HCT116 (cell line): ENCODE measurements around the gene RBM12. TPM values are rescaled to one million over a fixed set of nuclear protein-coding genes. Genes with fewer than 3 reads are reported as not detected.

Experiments used
- ATAC-seq: fragments of 200-7000 bp; cut with Tn5 transposase; 2 replicates; pipeline ENCODE4 v1.9.1; 2020; ENCODE audit warnings: mild to moderate bottlenecking, moderate library complexity
- BruUV-seq: library from RNA; stranded (reverse); fragments of 400-500 nt; replicated peaks from 2 replicates; lab custom pipeline; 2021; lab: Mats Ljungman, UMichigan
- CTCF ChIA-PET: fragments of 300-600 bp; sonication (Branson Sonifier 250); formaldehyde crosslinking; loops from one replicate; lab custom pipeline; 2021; ENCODE audit warnings: antibody characterized with exemption; lab: Charles Lee
- POLR2A ChIA-PET: fragments of 300-600, 350-600 bp; sonication (Branson Sonifier 250); formaldehyde crosslinking; loops from one replicate; lab custom pipeline; 2021; ENCODE audit warnings: antibody characterized with exemption; lab: Charles Lee
- RAD21 ChIA-PET, 2 experiments: fragments of 300-600 bp; sonication (Branson Sonifier 250); formaldehyde crosslinking; loops; one replicate each; lab custom pipeline; 2023; ENCODE audit warnings: low total read pairs in 2 of 2; ENCODE audit not compliant: uncharacterized antibody in 2 of 2, unreplicated experiment in 2 of 2, low non-redundant PET in 1 of 2; lab: Charles Lee
- DNase-seq: peaks from one replicate; pipeline ENCODE4 v3.0.0-alpha.2; 2010; ENCODE audit warnings: low read depth, low spot score
- H2AFZ ChIP-seq: fragments of 200-600 bp; shearing (Covaris generic), sonication (generic); 2 replicates; pipeline ENCODE4 v1.6.1; 2017; ENCODE audit warnings: low read depth, mixed run types, mixed read lengths, antibody characterized with exemption, low read length; ENCODE audit not compliant: poor library complexity, severe bottlenecking
- H3K27ac ChIP-seq: 2 replicates; pipeline ENCODE4 v1.5.1; 2012; ENCODE audit warnings: low read depth, low read length
- H3K27me3 ChIP-seq: fragments of 200-600 bp; sonication (generic); 2 replicates; pipeline ENCODE4 v1.6.1; 2016; ENCODE audit warnings: mixed run types, low read length, mixed read lengths; ENCODE audit not compliant: insufficient read depth
- H3K36me3 ChIP-seq, 2 experiments: fragments of 200-500 bp in 1 of 2; fragments of 200-600 bp in 1 of 2; sonication (Bioruptor generic) in 1 of 2; sonication (generic) in 1 of 2; 2 replicates each; pipeline versions ENCODE4 v1.5.1 to v1.6.1; 2014 to 2016; ENCODE audit warnings: low read length in 2 of 2, inconsistent platforms in 1 of 2, mixed read lengths in 1 of 2, mixed run types in 1 of 2; ENCODE audit not compliant: insufficient read depth in 2 of 2, control insufficient read depth in 1 of 2
- H3K4me1 ChIP-seq, 2 experiments: fragments of 200-600 bp in 1 of 2; sonication (generic) in 1 of 2; 2 replicates each; pipeline versions ENCODE4 v1.5.1 to v1.6.1; 2012 to 2017; ENCODE audit warnings: low read length in 2 of 2, inconsistent platforms in 1 of 2, mild to moderate bottlenecking in 1 of 2, mixed read lengths in 1 of 2, mixed run types in 1 of 2, moderate library complexity in 1 of 2; ENCODE audit not compliant: insufficient read depth in 2 of 2, control insufficient read depth in 1 of 2
- H3K4me2 ChIP-seq: fragments of 200-600 bp; sonication (generic); 2 replicates; pipeline ENCODE4 v1.6.1; 2017; ENCODE audit warnings: mixed run types, low read length, mixed read lengths
- H3K4me3 ChIP-seq, 2 experiments: fragments of 200-600 bp in 1 of 2; sonication (generic) in 1 of 2; replicated peaks in 1 of 2; 2 replicates each; pipeline ENCODE4 v1.5.1; 2011 to 2016; ENCODE audit warnings: low read length in 2 of 2, control low read depth in 1 of 2, low read depth in 1 of 2, mild to moderate bottlenecking in 1 of 2, mixed read lengths in 1 of 2, mixed run types in 1 of 2
- H3K79me2 ChIP-seq: fragments of 200-600 bp; sonication (generic); 2 replicates; pipeline ENCODE4 v1.6.1; 2017; ENCODE audit warnings: mild to moderate bottlenecking, mixed run types, low read length, moderate library complexity, mixed read lengths; ENCODE audit not compliant: insufficient read depth
- H3K9ac ChIP-seq: fragments of 200-600 bp; sonication (generic); 2 replicates; pipeline ENCODE4 v1.6.1; 2016; ENCODE audit warnings: low read length, mixed read lengths
- H3K9me2 ChIP-seq: fragments of 200-600 bp; sonication (generic), shearing (Covaris generic); 2 replicates; pipeline ENCODE4 v1.6.1; 2017; ENCODE audit warnings: mixed run types, mild to moderate bottlenecking, moderate library complexity; ENCODE audit not compliant: insufficient read depth
- H3K9me3 ChIP-seq, 2 experiments: fragments of 200-500 bp in 1 of 2; fragments of 200-600 bp in 1 of 2; sonication (Bioruptor generic) in 1 of 2; sonication (generic) in 1 of 2; 2 replicates each; pipeline ENCODE4 v1.6.1; 2014 to 2017; ENCODE audit warnings: low read length in 2 of 2, mixed read lengths in 2 of 2, inconsistent platforms in 1 of 2, low read depth in 1 of 2, mild to moderate bottlenecking in 1 of 2, mixed run types in 1 of 2, moderate library complexity in 1 of 2; ENCODE audit not compliant: control insufficient read depth in 1 of 2, insufficient read depth in 1 of 2
- H4K20me1 ChIP-seq: fragments of 200-600 bp; sonication (generic), shearing (Covaris generic); 2 replicates; pipeline ENCODE4 v1.6.1; 2017; ENCODE audit warnings: mixed run types, mild to moderate bottlenecking, moderate library complexity; ENCODE audit not compliant: insufficient read depth
- EGR1 ChIP-seq: IDR thresholded peaks from 2 replicates; pipeline ENCODE4 v1.6.1; 2012; ENCODE audit warnings: low read depth
- JUND ChIP-seq: IDR thresholded peaks from 2 replicates; pipeline ENCODE4 v1.6.1; 2012
- RAD21 ChIP-seq: IDR thresholded peaks from 2 replicates; pipeline ENCODE4 v1.6.1; 2012; ENCODE audit warnings: low read depth, mild to moderate bottlenecking
- SIN3A ChIP-seq: IDR thresholded peaks from 2 replicates; pipeline ENCODE4 v1.6.1; 2012; ENCODE audit warnings: low read depth
- SP1 ChIP-seq: IDR thresholded peaks from 2 replicates; pipeline ENCODE4 v1.6.1; 2012; ENCODE audit warnings: low read depth
- ZBTB33 ChIP-seq: IDR thresholded peaks from 2 replicates; pipeline ENCODE4 v1.6.1; 2011; ENCODE audit warnings: mild to moderate bottlenecking, low read length, moderate library complexity; ENCODE audit not compliant: insufficient replicate concordance; ENCODE audit errors: extremely low read depth
- ZNF274 ChIP-seq: fragments of 200-500 bp; sonication (Bioruptor generic); IDR thresholded peaks from 2 replicates; pipeline ENCODE4 v1.6.1; 2014; ENCODE audit warnings: mild to moderate bottlenecking, low read depth, low read length, inconsistent platforms
- intact Hi-C: fragments of 100-400 bp; cut with micrococcal nuclease; formaldehyde crosslinking; loops from 2 replicates; pipeline ENCODE4 v1.10.0; 2022
- total RNA-seq: library from RNA; stranded (reverse); gene quantifications from one replicate; pipeline ENCODE4 v1.2.1, GENCODE V29; 2021; ENCODE audit not compliant: unreplicated experiment

The RBM12 gene
- total RNA-seq, 1 experiment from 2014 or later, result 110 TPM

DNA sequence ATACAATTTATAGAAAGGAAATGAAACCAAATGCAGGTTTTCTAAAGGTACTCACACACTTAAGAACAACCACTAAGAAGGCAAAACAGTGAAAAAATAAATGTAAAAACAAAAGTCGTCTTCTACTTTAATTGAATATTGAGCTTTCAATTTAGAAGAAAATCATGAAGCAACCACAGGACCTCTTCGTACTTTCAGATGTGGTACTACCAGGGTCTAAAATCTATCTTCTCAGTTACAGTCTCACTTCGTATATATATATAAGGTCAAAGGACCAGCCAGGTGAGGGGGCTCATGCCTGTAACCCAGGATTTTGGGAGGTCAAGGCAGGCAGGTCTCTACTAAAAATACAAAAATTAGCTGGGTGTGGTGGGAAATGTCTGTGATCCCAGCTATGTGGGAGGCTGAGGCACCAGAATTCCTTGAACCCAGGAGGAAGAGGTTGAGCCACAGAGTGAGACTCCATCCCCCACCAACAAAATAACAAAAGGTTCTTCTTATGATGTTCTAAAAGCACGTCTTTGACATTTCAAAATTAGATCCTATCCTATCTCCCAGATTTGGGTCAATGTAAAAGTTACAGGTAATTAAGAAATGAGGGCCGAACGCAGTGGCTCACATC lies 47.0 kb upstream of the RBM12 start:
- intact Hi-C loops, result no loop called here
- H3K9me2 ChIP-seq, result no peaks in the 10 kb centered on the region
- H3K4me1 ChIP-seq, result no peaks in the 10 kb centered on the region
- peaks cover 98% of the 10 kb centered on the region for H3K79me2 ChIP-seq
- no peak overlapping the region for H3K4me2 ChIP-seq
- no peaks in the 10 kb centered on the region for H3K9me3 ChIP-seq
- no peak overlapping the region for H3K27ac ChIP-seq
- no peak overlapping the region for H2AFZ ChIP-seq
- ATAC-seq, result no peak
- no peak overlapping the region for H3K4me3 ChIP-seq
- peaks cover 84 to 93% of the 10 kb centered on the region in 2 experiments for H3K36me3 ChIP-seq
- H3K27me3 ChIP-seq, result no peaks in the 10 kb centered on the region
- no TSS peak for BruUV-seq
- no peak for TF ChIP-seq ZNF274
- H4K20me1 ChIP-seq, result peaks cover 72% of the 10 kb centered on the region
- POLR2A ChIA-PET, result no interaction called here
- no peak for DNase-seq
- CTCF ChIA-PET, result no interaction called here
- no peak overlapping the region for H3K9ac ChIP-seq
- RAD21 ChIA-PET, result no interaction called here

DNA sequence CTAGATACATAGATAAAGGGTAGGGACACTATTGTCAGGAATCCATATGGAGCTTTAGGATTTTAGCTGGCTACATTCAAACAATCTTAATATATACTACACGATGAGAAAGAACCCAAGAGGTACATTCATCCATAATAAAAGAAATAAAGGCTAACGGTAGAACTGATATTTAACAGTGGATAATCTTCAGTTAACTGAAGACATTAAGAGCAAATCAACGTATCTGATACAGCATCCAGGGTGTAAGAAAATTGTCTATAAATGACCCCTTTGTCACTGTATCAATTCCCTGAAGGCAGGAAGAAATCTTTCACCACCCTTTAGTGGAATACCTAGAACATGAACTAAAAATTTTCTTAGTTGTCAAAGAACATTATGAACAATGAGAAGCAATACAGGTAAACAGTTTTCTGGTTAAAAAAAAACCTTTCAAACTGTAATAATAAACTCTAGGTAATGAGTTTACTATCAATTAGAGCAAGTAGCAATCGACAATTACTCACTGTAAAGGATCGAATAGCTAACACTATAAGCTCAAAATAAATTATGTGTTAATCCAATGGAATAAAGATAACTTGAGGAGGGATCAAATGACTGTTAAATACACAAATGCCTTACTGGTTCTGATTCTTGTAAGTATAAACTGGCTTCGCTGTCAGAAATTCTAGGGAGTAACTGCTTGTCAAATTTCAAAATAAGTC lies 46.3 kb upstream of the RBM12 start:
- no peak overlapping the region for H3K4me3 ChIP-seq
- H3K9me2 ChIP-seq, result no peaks in the 10 kb centered on the region
- POLR2A ChIA-PET, result no interaction called here
- H3K79me2 ChIP-seq, result peaks cover 98% of the 10 kb centered on the region
- peaks cover 83 to 92% of the 10 kb centered on the region in 2 experiments for H3K36me3 ChIP-seq
- no peak for ATAC-seq
- H3K27me3 ChIP-seq, result no peaks in the 10 kb centered on the region
- BruUV-seq, result TSS peak; percentile 0
- no peak overlapping the region for H3K27ac ChIP-seq
- no peak overlapping the region for H2AFZ ChIP-seq
- RAD21 ChIA-PET, result no interaction called here
- TF ChIP-seq RAD21 (no peak), ZBTB33 (no peak), JUND (no peak), EGR1 (no peak), SP1 (no peak), SIN3A (no peak)
- intact Hi-C loops, result no loop called here
- H4K20me1 ChIP-seq, result peaks cover 70% of the 10 kb centered on the region
- no peak overlapping the region for H3K4me2 ChIP-seq
- H3K9ac ChIP-seq, result no peak overlapping the region
- no peaks in the 10 kb centered on the region for H3K4me1 ChIP-seq
- no peak for DNase-seq
- CTCF ChIA-PET, result no interaction called here
- no peaks in the 10 kb centered on the region for H3K9me3 ChIP-seq
